Measurements from ENCODE around the gene AQP12B.
"Not testable (repeated sequence)": the region's sequence is repeated elsewhere in the genome, so short reads cannot be mapped to it uniquely, and the experiment has no call there.

The AQP12B gene, protein sequence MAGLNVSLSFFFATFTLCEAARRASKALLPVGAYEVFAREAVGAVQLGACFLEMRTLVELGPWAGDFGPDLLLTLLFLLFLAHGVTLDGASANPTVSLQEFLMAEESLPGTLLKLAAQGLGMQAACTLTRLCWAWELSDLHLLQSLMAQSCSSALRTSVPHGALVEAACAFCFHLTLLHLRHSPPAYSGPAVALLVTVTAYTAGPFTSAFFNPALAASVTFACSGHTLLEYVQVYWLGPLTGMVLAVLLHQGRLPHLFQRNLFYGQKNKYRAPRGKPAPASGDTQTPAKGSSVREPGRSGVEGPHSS

DNA sequence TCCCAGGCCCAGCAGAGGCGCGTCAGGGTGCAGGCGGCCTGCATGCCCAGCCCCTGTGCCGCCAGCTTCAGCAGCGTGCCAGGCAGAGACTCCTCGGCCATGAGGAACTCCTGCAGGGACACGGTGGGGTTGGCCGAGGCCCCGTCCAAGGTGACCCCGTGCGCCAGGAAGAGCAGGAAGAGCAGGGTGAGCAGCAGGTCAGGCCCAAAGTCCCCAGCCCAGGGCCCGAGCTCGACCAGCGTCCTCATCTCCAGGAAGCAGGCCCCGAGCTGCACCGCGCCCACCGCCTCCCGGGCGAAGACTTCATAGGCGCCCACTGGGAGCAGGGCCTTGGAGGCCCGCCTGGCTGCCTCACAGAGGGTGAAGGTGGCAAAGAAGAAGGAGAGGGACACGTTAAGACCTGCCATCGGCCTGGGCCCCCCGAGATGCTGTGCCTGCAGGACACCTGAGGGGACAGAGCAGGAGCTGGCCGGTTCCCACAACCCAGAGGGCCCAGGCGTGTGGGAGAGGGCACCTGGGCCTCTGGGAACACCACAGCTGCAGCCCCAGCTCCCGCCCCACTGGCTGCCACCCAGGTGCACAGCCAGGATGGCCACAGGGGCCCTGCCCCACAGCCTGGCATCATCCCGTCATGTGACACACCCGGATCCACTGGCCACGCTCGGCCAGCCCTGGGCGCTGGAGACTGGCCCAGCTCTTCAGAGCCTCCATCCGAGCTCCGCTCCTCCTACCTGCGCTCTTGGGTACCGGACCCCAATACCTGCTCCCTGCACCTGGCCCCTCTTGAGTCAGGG is at the start of gene AQP12B:
TSS of gene AQP12B (minus strand) at position 455 of the 794 bp plus-strand sequence. CDS start at position 407, 48 bp downstream.
- DNase-seq, result not testable (repeated sequence)

DNA sequence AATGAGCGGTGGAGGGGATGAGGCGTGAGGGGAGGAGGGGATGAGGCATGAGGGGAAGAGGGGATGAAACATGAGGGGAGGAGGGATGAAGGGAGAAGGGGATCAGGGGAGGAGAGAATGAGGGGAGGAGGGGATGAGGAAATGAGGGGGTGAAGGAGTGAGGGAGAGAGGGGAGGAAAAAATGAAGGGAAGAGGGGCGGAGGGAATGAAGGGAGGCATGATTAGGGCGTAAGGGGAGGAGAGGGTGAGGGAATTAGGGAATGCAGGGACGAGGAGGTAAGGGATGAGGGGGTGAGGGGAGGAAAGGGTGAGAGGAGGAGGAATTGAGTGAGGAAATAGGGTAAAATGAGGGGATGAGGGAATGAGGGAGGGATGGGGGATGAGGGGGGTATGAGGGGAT is 49.5 kb upstream of the AQP12B start:
- DNase-seq, result no peak

DNA sequence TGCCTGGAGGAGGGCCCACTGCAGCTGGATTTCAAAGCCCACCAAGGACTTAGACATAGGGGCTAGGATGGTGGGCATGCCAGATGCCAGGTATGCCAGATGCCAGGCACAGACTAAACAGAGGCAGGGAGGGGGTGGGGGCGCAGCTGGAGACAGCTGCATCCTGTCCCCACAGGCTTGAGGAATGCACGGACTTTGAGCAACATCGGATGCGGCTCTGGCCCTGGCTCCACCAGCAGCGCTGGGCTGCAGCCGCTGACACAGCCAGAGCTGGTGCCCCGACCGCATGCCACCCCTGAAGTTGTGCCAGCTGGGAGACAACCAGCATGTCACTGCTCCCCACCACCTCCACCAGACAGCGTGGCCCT is 48.5 kb upstream of the AQP12B start:
- DNase-seq, result no peak

DNA sequence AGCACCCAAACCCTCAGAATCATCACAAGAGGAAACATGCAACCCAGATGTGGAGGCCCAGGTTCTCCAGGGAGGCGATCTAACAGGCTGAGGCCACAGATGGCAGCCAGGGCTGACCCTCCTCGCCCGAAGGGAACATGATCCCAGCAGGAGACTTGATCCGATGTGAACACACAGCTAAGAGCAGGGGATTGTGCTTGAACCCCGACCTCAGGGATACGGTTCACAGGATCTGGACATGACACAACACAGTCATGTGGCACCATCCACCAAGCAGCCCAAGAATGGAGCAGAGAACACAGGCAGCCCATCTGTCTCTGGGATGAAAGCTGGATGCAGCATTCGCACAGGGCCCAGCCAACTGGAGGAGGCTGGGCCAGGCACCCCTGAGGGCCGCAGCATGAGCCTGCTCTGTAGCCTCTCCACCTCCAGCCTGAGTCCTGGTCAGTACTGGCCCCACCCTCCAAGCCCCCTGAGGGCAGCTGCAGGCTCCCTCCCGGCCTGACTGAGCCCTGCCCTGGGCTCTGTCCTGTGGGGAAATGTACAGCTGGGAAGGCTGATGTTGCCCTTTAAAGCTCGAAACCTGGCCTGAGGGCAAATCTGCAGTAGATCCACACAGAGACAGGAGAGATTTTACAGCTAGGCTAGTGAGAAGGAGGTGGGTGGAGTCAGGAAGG is 48.0 kb upstream of the AQP12B start:
- DNase-seq, result no peak

DNA sequence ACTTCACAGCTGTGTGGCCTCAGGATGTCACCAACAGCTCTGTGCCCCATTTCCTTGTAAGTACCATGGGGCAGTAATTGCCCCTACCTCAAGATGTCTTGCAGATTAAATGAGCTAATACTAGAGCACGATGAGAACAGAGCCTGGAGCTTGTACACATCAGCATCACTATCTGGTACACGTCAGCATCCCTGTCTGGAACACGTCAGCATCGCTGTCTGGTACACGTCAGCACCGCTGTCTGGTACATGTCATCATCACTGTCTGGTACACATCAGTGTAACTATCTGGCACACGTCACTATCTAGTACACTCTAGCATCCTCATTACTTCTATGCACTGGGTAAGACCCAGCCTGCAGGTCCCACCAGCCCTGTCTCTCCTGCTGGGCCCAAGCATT is 46.1 kb upstream of the AQP12B start:
- no peak for DNase-seq

DNA sequence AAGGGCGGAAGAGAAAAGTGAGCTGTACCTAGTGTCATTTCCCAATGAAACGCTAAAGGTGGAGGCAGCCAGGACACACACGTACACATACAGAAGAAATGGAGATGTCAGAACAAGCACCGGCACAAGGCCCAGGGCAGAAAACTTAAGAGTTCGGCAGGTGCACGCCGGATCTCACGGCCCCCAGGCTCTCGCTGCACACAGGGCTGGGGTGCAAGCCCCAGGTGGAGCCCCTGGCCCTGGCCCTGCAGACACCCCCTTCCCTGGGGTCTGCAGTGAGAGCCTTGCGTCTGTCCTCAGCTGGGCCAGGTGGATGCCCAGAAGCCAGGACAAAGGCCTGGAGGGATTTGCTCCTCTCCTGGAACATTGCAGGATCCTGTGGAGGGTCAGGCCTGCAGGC is 45.7 kb upstream of the AQP12B start:
- no peak for DNase-seq

DNA sequence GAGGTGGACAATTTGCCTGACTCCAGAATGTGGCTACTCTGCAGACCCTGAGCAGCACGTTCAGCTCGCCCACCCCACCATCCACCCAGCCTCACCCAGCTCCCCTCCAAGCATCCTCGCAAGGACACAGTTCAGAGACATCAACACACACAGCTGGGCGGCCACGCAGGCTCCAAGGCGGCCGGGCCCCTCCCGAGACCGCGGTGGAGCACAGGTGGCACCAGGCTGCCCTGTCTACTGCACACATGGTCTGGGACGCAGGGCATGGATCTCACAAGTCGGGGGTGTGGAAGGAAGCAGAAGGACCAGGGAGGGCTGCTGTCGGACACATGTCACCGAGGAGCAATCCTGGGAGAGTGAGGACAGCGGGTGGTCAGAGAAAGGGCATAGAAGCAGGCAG is 45.2 kb upstream of the AQP12B start:
- DNase-seq, result no peak

DNA sequence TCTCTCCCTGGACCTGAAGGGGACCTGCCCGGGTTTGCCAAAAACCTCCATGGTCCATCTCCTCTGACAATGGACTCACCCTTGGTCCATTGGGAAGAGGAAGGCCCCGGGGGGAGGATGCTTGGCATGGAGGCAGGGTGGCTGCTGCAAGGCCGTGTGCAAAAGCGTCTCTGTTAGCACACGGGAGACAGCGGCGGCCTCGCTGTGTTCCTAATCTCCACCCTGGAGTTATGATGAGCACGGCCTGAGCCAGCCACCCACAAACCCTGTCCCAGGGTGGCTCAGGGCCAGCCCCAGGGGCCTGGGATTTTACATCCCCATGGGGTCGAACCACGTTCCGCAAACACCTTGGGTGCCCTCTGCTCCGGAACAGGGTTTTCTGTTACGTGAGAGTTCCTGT is 44.8 kb upstream of the AQP12B start:
- no peak for DNase-seq

DNA sequence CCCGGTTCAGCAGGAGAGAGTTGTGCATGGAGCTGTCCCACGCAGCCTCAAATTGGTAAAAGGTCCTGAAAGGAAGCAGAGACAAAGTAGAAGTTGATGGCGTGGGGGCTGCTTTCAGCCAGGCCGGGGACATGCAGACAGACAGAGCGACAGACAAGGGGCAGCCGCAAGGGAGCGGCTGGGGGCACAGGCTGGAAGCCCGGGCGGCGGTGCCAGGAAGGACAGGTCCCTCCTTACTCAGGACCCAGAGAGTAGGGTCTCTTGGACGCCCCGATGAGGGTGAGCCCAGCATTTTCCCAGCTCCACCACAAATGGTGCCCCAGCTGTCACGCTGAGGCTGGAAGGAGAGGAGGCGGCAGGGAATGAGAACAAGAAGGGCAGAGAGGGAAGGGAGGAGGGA is 44.2 kb upstream of the AQP12B start:
- DNase-seq, result no peak

DNA sequence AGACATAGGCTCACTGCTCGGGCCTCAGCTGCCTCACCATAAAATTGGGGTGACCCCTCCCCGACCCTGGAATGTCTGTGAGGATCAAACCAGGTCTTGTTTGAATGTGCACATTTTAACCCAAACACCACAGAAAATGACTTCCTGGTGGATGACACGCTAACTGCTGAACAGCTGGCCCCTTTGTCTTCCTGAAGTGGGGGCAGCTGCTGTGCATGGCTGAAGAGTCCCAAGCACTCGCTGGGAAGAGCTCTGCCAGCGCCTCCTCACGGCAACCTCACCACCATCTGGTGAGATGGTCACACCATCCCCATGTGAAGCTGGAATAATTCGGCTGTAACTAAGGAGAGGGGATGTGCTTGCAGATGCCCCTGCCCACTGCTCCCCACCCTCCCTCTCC is 43.0 kb upstream of the AQP12B start:
- no peak for DNase-seq

DNA sequence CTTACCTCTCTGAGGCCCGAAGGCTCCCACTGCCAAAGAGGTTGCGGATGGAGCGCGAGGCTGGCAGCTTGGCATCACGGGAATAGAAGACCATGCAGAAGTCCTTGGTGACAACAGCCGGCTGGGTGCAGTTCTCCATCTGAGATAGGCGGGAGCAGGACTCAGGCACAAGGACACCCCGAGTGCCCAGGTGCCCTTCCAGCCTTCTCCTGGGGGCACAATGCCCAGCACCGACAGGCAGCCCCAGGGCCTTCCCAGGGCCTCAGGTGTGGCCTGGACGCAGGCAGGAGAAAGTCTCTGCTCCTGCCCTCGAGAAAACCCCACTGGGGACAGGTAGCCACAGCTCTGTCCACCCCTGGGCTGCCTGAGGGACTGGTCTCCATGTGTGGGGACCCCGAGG is 42.6 kb upstream of the AQP12B start:
- DNase-seq, result no peak

DNA sequence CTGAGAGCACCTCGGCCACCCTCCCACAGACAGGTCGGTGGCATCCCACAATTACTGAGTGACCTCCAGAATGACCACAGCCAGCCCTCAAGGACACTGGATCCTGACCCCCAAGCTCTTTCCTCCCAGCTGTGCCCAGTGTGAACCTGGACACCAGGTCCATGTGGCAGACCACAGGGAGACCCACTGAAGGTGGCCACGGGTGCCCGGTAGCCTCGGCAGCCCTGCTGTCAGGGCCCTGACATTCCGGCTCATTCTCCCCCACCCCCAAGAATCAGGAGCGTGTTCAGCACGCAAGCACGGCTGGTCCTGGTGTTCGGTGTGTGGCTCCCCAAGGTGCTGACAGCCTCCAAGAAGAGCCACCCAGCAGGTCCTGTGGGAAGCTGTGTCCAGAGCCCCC is 41.7 kb upstream of the AQP12B start:
- no peak for DNase-seq

DNA sequence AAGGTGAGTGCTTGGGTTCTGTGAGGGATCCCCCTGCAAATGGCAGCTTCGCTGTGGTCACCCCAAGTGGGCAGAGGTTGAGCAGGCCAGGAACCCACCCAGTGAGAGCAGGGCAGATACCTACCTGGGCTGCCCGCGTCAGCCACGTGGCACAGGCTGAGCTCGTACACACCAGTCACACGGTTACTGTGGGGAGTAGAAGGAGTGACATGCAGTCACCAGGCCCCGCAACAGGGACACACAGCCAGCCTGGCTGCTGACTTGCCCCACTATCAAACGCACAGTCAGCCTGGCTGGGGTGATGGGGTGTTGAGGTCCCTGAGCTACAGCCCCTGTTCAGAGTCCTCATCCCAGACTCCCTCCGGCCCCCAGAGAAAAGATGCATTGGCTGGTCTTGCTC is 41.2 kb upstream of the AQP12B start:
- DNase-seq, result no peak

DNA sequence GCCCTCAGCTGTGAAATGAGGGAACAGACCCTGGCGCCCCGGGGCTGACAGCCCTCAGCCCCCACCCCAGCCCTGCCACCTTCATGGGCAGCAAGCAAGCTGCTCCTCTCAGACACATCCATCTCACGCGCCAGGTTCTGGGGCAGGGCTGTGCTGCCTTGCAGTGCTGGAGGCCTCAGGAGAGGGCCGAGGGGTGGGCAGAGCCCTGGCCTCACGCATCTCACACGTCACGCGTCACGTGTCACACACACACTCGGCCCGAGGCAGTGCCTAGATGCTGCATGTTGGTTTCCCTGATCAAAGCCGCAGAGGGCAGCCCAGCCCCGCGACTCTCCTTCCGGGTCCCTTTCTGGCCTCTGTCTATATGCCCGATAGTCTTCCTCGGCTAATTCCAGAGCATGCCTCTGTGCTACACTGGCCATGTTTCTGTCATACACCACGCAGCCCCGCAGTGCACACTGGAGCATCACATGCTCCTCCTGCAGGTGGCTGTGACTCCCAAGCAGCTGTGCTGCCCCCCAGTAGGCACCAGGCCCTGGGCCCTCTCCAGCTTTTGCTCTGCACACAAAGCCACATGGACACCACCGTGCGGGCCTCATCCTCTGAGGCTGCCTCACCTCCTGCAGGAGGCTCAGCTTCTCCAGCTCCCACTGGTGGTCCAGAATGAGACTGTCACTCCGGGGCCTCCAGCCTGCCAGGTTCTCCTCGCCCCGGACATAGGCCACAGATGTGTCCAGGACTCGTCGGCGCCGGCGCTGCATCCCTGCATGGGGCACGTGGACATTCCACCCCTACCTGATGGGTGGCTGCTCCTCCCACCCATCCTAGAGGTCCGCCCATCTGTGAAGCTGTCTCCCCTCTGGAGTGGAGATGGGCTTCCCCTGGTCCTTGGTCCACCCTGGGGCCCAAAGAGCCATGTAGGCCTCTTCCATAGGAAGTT is 40.4 kb upstream of the AQP12B start:
- no peak for DNase-seq

DNA sequence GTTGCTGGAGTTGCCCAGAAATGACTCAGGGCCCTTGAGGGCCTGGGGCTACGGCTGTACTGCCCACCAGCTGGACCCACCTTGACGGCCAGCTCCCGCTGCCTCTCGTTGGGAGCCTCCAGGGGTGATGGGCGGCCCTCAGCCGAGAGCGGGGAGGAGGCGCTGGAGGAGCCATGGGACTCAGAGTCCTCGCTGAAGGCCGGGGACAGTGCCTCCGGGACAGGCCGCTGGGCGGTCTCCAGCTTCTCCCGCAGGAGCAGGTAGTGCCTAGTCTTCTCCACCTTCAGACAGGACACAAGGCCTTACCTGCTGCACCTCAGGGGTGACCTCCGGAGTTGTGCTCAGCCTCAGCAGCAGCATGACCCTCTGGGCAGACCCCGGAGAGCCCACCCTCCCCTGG is 39.7 kb upstream of the AQP12B start:
- DNase-seq, result no peak

DNA sequence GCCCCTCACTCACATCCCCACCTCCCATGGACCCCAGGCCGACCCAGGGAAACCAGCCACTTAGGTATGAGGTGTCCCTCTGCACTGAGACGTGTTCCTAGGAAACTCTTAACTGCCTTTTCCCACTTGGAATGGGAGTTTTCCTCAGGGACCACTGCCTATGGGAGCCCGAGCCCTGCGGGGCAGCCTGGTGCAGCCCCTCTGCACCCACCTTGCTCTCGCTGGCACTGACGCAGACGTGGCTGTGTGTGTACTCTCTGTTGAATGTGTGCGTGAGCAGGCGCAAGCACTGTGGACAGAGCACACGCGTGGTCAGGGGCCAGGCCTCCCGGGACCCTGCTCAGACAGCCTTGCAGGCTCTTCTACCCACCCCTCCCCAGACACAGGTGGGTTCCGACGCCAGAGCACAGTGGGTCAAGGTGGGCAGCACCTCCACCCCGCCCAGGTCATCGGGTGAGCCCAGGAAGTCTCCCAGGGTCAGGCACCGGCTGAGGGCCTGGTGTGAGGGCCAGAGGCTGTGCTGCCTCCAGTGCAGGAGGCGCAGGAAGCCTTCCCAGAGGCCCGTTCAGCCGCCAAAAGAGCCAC is 39.0 kb upstream of the AQP12B start:
- no peak for DNase-seq

DNA sequence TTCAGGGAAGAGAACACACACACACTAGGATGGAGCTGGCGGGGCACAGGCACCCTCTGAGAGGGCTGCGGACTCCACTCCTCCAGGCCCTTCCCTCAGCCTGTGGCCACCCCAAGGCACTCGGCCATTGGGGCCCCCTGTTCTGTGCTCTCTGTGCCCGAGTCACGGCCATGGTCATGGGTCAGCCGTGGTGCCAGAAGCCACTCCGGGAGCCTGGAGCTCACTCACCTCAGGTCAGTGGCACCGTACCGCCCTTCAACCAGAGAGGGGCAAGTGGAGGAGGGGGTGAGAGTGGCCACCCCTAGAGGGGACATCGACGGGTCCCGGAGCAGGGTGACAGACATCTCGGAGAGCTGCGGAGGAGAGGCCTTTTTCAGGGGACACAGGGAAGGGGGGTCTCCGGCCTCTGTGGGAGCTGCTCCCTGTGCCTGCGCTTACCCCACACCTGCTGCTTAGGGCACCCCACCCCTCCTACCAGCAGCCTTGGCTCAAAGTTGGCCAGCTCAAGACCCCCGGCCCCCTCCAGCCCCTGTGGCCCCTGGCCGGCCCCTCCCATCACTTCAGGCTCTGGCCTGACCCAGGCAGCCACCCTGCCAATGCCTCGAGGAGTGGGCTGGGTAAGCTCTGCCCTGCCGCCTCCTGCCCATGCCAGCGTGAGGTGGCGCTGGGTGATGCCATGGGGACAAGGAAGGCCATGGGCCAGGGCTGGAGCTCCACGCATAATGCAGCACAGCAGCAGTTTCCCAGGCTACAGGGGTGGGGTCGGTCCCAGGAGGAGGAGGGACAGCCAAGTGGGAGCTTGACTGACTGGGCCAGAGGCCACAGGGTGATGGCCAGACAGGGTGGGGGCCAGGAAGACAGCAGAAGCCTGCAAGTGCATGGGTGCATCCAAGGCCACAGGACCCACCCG is 38.3 kb upstream of the AQP12B start:
- no peak for DNase-seq

DNA sequence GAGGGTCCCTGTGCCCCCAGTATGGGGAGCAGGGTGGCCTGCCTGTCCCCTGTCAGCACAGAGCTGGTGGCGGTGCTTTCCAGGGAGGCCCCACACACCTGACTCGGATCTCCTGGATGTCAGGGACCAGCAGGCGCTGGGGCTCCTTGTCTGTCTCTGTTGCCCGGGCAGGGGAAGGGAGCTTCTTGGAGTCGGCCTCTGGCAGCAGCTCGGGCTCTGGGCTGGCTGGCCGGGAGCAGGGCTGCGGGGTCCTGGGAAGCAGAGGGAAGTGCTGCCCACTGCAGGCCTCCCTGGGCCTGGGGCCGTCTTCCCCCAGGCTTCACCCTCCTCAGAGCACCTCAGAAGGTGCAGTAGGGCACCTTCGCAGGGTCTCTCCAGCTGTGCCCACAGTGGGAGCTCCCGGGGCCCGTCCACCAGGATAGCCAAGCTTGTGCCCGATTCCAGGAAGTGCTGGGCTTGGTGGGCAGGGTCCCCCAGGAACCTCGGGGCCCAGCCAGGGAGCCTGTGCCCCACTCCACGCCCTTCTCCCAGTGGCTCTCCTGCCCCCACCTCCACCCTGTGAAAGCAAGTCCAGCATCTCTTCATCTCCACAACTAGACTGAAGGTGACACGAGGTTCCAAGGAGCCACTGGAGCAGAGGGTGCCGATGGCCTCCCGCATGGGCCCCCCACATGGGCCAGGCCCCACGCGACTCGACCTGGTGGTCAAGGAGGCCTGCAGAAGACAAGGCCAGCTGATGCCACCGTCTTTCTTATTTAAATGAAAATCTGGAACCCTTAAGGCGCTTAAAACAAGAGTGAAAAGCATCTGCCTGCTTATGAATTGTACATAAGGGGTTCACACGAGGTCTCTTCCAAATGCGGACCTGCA is 37.2 kb upstream of the AQP12B start:
- DNase-seq, result no peak

DNA sequence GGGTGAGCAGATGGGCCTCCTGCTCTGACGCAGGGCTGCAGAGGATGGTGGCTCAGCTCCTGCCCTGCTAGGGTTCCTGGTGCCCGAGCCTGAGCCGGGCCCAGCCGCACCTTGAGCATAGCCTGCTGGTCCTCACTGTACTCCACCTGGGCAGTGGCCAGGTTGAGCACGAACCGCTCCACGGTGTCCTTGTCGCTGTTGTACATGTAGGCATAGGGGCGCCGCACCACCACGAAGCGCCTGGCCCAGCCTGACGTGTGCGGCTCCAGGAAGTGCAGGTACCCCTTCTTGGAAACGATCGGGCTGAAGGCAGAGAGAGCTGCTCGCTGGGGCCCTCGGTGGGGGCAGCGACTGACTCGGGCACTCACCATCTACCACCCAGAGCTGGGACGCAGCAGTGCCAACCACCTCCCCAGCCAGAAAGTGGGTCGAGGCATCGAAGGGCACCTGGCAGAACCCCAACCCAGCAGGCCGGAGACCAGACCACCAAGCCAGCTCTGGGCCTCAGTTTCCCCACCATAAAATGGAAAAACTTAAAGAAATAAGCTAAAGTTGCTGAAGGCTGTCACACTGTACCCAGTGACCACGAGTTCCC is 36.3 kb upstream of the AQP12B start:
- no peak for DNase-seq

All from 8988T (cell line).